SJSA1 (cell line): ENCODE measurements around the gene SHC4. TPM values are rescaled to one million over a fixed set of nuclear protein-coding genes. Genes with fewer than 3 reads are reported as not detected.
"Not testable (repeated sequence)": the region's sequence is repeated elsewhere in the genome, so short reads cannot be mapped to it uniquely, and the experiment has no call there.

Experiments used
- DNase-seq, 2 experiments: peaks; one replicate each; pipeline ENCODE4 v3.0.0-alpha.2; 2015 to 2020; ENCODE audit warnings: low spot score in 2 of 2, low read depth in 1 of 2
- H3K27ac ChIP-seq: fragments of 250-450 bp; sonication (Bioruptor Pico); 2 replicates; pipeline ENCODE4 v1.5.1; 2020; ENCODE audit warnings: mild to moderate bottlenecking, moderate library complexity
- H3K27me3 ChIP-seq: fragments of 250-450 bp; sonication (Bioruptor Pico); replicated peaks from 2 replicates; pipeline ENCODE4 v1.5.1; 2020; ENCODE audit warnings: mild to moderate bottlenecking, moderate library complexity
- H3K36me3 ChIP-seq: fragments of 250-450 bp; sonication (Bioruptor Pico); 2 replicates; pipeline ENCODE4 v1.5.1; 2020; ENCODE audit warnings: mild to moderate bottlenecking
- H3K4me1 ChIP-seq: fragments of 250-450 bp; sonication (Bioruptor Pico); replicated peaks from 2 replicates; pipeline ENCODE4 v1.6.1; 2021; ENCODE audit warnings: mild to moderate bottlenecking
- H3K4me3 ChIP-seq: fragments of 250-450 bp; sonication (Bioruptor Pico); 2 replicates; pipeline ENCODE4 v1.5.1; 2020; ENCODE audit warnings: mild to moderate bottlenecking
- H3K9me3 ChIP-seq: fragments of 250-450 bp; sonication (Bioruptor Pico); replicated peaks from 2 replicates; pipeline ENCODE4 v1.5.1; 2020; ENCODE audit warnings: mild to moderate bottlenecking
- total RNA-seq: library from RNA; depleted of rRNA; stranded (reverse); fragments of >200 nt; shearing (Covaris generic); gene quantifications from 2 replicates; pipeline ENCODE4 v1.2.3, GENCODE V29; 2014

The SHC4 gene
- total RNA-seq, 1 experiment from 2014 or later = 2.9 TPM

- Histone ChIP-seq H3K36me3 (no peaks in the 10 kb centered on the region), H3K27me3 (no peaks in the 10 kb centered on the region)
- no peak for DNase-seq
Measured at GRCh38 chr15:48981941-48982340, 18.2 kb upstream of the SHC4 start.

GRCh38 chr15:48978638-48979037, 14.9 kb upstream of the SHC4 start:
- no peak for DNase-seq
- H3K4me1 ChIP-seq = peaks cover 16% of the 10 kb centered on the region
- no peaks in the 10 kb centered on the region for H3K27me3 ChIP-seq
- H3K4me3 ChIP-seq = no peak overlapping the region
- H3K27ac ChIP-seq = no peak overlapping the region
- H3K9me3 ChIP-seq = no peaks in the 10 kb centered on the region
- no peaks in the 10 kb centered on the region for H3K36me3 ChIP-seq

More at GRCh38 chr15:48981941-48982340, 18.2 kb upstream of the SHC4 start:
- Histone ChIP-seq H3K27ac (no peak overlapping the region), H3K9me3 (no peaks in the 10 kb centered on the region), H3K4me3 (no peak overlapping the region), H3K4me1 (peaks cover 3% of the 10 kb centered on the region; the same call in 1 of the 2 replicates)

GRCh38 chr15:48976444-48977088, 12.8 kb upstream of the SHC4 start:
- Histone ChIP-seq H3K9me3 (no peaks in the 10 kb centered on the region), H3K27me3 (no peaks in the 10 kb centered on the region), H3K27ac (no peak overlapping the region), H3K36me3 (no peaks in the 10 kb centered on the region), H3K4me1 (peaks cover 16% of the 10 kb centered on the region), H3K4me3 (no peak overlapping the region)
- no peak for DNase-seq

GRCh38 chr15:48975472-48976419, 12.0 kb upstream of the SHC4 start:
- H3K9me3 ChIP-seq = no peaks in the 10 kb centered on the region
- DNase-seq = peak; percentile 79 to 85

GRCh38 chr15:48974882-48975281, 11.2 kb upstream of the SHC4 start:
- Histone ChIP-seq H3K36me3 (no peaks in the 10 kb centered on the region), H3K4me3 (no peak overlapping the region), H3K27me3 (no peaks in the 10 kb centered on the region), H3K9me3 (no peaks in the 10 kb centered on the region), H3K4me1 (peaks cover 22% of the 10 kb centered on the region), H3K27ac (no peak overlapping the region)
- no peak for DNase-seq

More at GRCh38 chr15:48975472-48976419, 12.0 kb upstream of the SHC4 start:
- no peaks in the 10 kb centered on the region for H3K36me3 ChIP-seq
- peak overlapping the region; percentile 44; the same call in 1 of the 2 replicates for H3K27ac ChIP-seq
- H3K27me3 ChIP-seq = no peaks in the 10 kb centered on the region
- H3K4me3 ChIP-seq = peak overlapping the region; percentile 44
- peaks cover 19% of the 10 kb centered on the region for H3K4me1 ChIP-seq

GRCh38 chr15:48972750-48973503, 9.2 kb upstream of the SHC4 start:
- H3K27me3 ChIP-seq = no peaks in the 10 kb centered on the region
- DNase-seq = no peak
- no peak overlapping the region for H3K4me3 ChIP-seq
- H3K9me3 ChIP-seq = no peaks in the 10 kb centered on the region
- no peak overlapping the region for H3K27ac ChIP-seq
- H3K4me1 ChIP-seq = peaks cover 19% of the 10 kb centered on the region
- no peaks in the 10 kb centered on the region for H3K36me3 ChIP-seq

- H3K4me1 ChIP-seq = peaks cover 14% of the 10 kb centered on the region
- DNase-seq = peak in 1 of 2 experiments; percentile 34
- H3K9me3 ChIP-seq, H3K36me3 ChIP-seq, H3K4me3 ChIP-seq, H3K27me3 ChIP-seq, H3K27ac ChIP-seq: not testable (repeated sequence)
Measured at GRCh38 chr15:48970926-48971325, 7.2 kb upstream of the SHC4 start.

- no peak for DNase-seq
- Histone ChIP-seq H3K4me3 (no peak overlapping the region), H3K9me3 (no peaks in the 10 kb centered on the region), H3K4me1 (peaks cover 12% of the 10 kb centered on the region), H3K36me3 (no peaks in the 10 kb centered on the region), H3K27me3 (no peaks in the 10 kb centered on the region), H3K27ac (no peak overlapping the region)
Measured at GRCh38 chr15:48968066-48968465, 4.3 kb upstream of the SHC4 start.

GRCh38 chr15:48967336-48967735, 3.6 kb upstream of the SHC4 start:
- no peaks in the 10 kb centered on the region for H3K9me3 ChIP-seq
- no peak overlapping the region for H3K27ac ChIP-seq
- H3K4me3 ChIP-seq = no peak overlapping the region
- H3K27me3 ChIP-seq = no peaks in the 10 kb centered on the region
- no peaks in the 10 kb centered on the region for H3K36me3 ChIP-seq
- H3K4me1 ChIP-seq = peaks cover 19% of the 10 kb centered on the region
- DNase-seq = no peak

- Histone ChIP-seq H3K4me3 (no peak overlapping the region), H3K27ac (no peak overlapping the region), H3K36me3 (no peaks in the 10 kb centered on the region), H3K27me3 (no peaks in the 10 kb centered on the region), H3K9me3 (no peaks in the 10 kb centered on the region), H3K4me1 (peaks cover 20% of the 10 kb centered on the region)
- no peak for DNase-seq
Measured at GRCh38 chr15:48966595-48967301, 3.0 kb upstream of the SHC4 start.

- H3K27ac ChIP-seq = no peak overlapping the region
Measured at GRCh38 chr15:48965972-48966371, 2.3 kb upstream of the SHC4 start.

GRCh38 chr15:48964898-48965297, 1.2 kb upstream of the SHC4 start:
- Histone ChIP-seq H3K36me3 (no peaks in the 10 kb centered on the region), H3K27ac (no peak overlapping the region)

More at GRCh38 chr15:48965972-48966371, 2.3 kb upstream of the SHC4 start:
- H3K36me3 ChIP-seq = no peaks in the 10 kb centered on the region
- DNase-seq = no peak
- H3K4me3 ChIP-seq = no peak overlapping the region
- H3K4me1 ChIP-seq = peaks cover 17% of the 10 kb centered on the region
- H3K27me3 ChIP-seq = no peaks in the 10 kb centered on the region
- H3K9me3 ChIP-seq = no peaks in the 10 kb centered on the region

More at GRCh38 chr15:48964898-48965297, 1.2 kb upstream of the SHC4 start:
- Histone ChIP-seq H3K4me3 (no peak overlapping the region), H3K9me3 (no peaks in the 10 kb centered on the region), H3K4me1 (peaks cover 14% of the 10 kb centered on the region), H3K27me3 (no peaks in the 10 kb centered on the region)
- no peak for DNase-seq
